Lower leg skin (tissue), 3 donors: ENCODE results near the gene CTSW.

ENCODE experiments used
- POLR2A ChIP-seq, 2 donors: fragments of 450-650 bp; IDR thresholded peaks; one replicate each; pipeline ENCODE4 v1.6.1; 2016 to 2017; ENCODE audit warnings: antibody characterized with exemption in 2 of 2, mild to moderate bottlenecking in 1 of 2, moderate library complexity in 1 of 2
- TF ChIP-seq, protein P1 (sequence below), 3 donors: fragments of 450-650 bp; IDR thresholded peaks; one replicate each; pipeline ENCODE4 v1.5.1; 2016; ENCODE audit warnings: antibody characterized with exemption in 3 of 3, mild to moderate bottlenecking in 3 of 3, moderate library complexity in 2 of 3

DNA sequence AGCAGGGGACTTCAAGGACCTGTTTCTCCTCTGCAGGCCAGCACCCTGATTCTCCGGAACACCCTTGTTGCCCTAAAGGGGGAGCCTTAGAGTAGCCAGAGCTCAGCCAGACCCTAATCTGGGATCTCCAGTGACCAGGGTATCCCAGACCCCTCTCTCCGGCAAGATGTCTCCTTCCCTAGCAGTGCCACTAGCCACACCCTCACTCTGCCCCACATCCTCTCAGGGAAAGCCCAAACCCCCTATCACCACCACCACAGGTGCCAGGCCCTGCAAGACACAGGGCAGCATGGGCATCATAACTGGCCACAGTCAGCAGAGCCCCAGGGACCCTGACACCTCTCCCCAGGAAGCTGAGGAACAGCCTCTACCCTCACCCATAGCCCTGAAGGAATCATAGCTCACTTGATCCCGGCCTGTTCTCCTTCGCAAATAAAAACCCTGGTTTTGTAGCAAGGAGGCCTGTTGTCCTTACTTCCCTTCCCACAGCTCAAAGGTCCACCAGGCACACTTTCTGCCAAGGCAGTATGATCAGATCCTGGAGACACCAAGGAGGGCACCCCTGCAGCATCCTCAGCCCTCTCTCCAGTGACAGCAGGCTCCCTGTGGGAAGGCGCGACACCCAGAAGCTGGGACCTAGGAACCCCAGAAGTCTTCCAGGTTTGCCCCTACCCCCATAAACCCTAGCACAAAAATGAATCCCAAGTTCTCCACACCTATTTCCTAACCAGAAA, 26.2 kb upstream of the CTSW start:
- TF ChIP-seq POLR2A (IDR thresholded peaks at IDR 0.05) = no peak
- TF ChIP-seq, protein P1, sequence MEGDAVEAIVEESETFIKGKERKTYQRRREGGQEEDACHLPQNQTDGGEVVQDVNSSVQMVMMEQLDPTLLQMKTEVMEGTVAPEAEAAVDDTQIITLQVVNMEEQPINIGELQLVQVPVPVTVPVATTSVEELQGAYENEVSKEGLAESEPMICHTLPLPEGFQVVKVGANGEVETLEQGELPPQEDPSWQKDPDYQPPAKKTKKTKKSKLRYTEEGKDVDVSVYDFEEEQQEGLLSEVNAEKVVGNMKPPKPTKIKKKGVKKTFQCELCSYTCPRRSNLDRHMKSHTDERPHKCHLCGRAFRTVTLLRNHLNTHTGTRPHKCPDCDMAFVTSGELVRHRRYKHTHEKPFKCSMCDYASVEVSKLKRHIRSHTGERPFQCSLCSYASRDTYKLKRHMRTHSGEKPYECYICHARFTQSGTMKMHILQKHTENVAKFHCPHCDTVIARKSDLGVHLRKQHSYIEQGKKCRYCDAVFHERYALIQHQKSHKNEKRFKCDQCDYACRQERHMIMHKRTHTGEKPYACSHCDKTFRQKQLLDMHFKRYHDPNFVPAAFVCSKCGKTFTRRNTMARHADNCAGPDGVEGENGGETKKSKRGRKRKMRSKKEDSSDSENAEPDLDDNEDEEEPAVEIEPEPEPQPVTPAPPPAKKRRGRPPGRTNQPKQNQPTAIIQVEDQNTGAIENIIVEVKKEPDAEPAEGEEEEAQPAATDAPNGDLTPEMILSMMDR (IDR thresholded peaks at IDR 0.05) = no peak
